Adrenal gland (tissue), 12 donors: Measurements from ENCODE around the gene PRKACA. TPM values are rescaled to one million over a fixed set of nuclear protein-coding genes. Genes with fewer than 3 reads are reported as not detected.

Source experiments
- DNase-seq, 7 donors: peaks; one replicate each; pipeline ENCODE4 v3.0.0-alpha.2; 2019 to 2020
- H3K27ac ChIP-seq, 5 donors: fragments of 200-600 bp; sonication (generic) in 4 of 5; 1 replicate in 3 of 5; 2 replicates in 2 of 5; pipeline versions ENCODE4 v1.5.1 to v1.8.0; 2016 to 2020; ENCODE audit warnings: mild to moderate bottlenecking in 1 of 5
- H3K27me3 ChIP-seq: fragments of 200-600 bp; 2 replicates; pipeline ENCODE4 v1.8.0; 2021
- H3K36me3 ChIP-seq, 2 donors: fragments of 200-600 bp; replicated peaks in 1 of 2; 1 replicate in 1 of 2; 2 replicates in 1 of 2; pipeline versions ENCODE4 v1.5.1 to v1.8.0; 2018 to 2022
- H3K4me1 ChIP-seq, 2 donors: fragments of 200-600 bp; replicated peaks in 1 of 2; 1 replicate in 1 of 2; 2 replicates in 1 of 2; pipeline versions ENCODE4 v1.5.1 to v1.8.0; 2018 to 2021
- H3K4me3 ChIP-seq, 4 donors: fragments of 200-600 bp; sonication (generic) in 3 of 4; one replicate each; pipeline ENCODE4 v1.5.1; 2016 to 2018
- H3K9me3 ChIP-seq, 3 donors: fragments of 200-600 bp; sonication (generic) in 1 of 3; replicated peaks in 1 of 3; 1 replicate in 2 of 3; 2 replicates in 1 of 3; pipeline versions ENCODE4 v1.5.1 to v1.8.0; 2016 to 2021
- CTCF ChIP-seq, 6 experiments: fragments of 450-650 bp in 4 of 6; fragments of 200-600 bp in 2 of 6; sonication (generic) in 1 of 6; IDR thresholded peaks; 1 replicate in 5 of 6; 2 replicates in 1 of 6; pipeline versions ENCODE4 v1.5.1 to v1.8.0; 2016 to 2021; ENCODE audit warnings: antibody characterized with exemption in 6 of 6, mild to moderate bottlenecking in 2 of 6, moderate library complexity in 1 of 6
- POLR2A ChIP-seq, 2 donors: fragments of 450-650 bp; IDR thresholded peaks; one replicate each; pipeline ENCODE4 v1.6.1; 2017; ENCODE audit warnings: antibody characterized with exemption in 2 of 2, mild to moderate bottlenecking in 2 of 2, moderate library complexity in 1 of 2
- WGBS, 4 donors: extraction: QIAGEN DNeasy Blood & Tissue Kit in 2 of 4; methylation state at CpG; one replicate each; pipeline versions ENCODE4 v1.1.5 to v1.1.7; 2013 to 2017; 5-methylcytosine and 5-hydroxymethylcytosine counted together
- intact Hi-C, 2 donors: fragments of 100-400 bp; cut with DNase I; formaldehyde crosslinking; loops; one replicate each; pipeline versions ENCODE4 v1.14.1 to v1.15.0; 2022 to 2023
- polyA plus RNA-seq, 3 donors: library from polyadenylated mRNA; stranded (reverse); fragments of 200-250 nt in 2 of 3; fragments of 350-450 nt in 1 of 3; fragmentation: Illumina TruSeq in 1 of 3; extraction: RNeasy Lipid Tissue Mini Kit (QIAGEN cat#74804) in 1 of 3; gene quantifications; one replicate each; pipeline ENCODE4 v1.2.3, GENCODE V29; 2013 to 2014
- total RNA-seq, 9 donors: library from RNA; depleted of rRNA in 4 of 9; stranded (reverse); fragments of >200 nt in 4 of 9; fragments of 120-200 nt in 1 of 9; fragmentation: NEBNext Ultra II Directional in 1 of 9; extraction: Animal tissue kit (Norgen Biotek cat#: 25700) in 1 of 9; gene quantifications; one replicate each; pipeline versions ENCODE4 v1.1.0 to v1.2.4, GENCODE V29; 2013 to 2023
- donor health status: healthy with polysubstance abuse.
- donor health status: Bipolar disorder and iron deficiency.
- donor health status: DM: yes; HTN: yes; CAD: no.
- donor health status: DM: no; HTN: no; CAD: no.
- donor health status: DM: no; HTN: no; CAD: no.
- donor health status: DM: yes; HTN: yes; CAD: no.

The PRKACA gene
- total and polyA plus RNA-seq, 12 donors: 74.1 to 457 (median 150) TPM

DNA sequence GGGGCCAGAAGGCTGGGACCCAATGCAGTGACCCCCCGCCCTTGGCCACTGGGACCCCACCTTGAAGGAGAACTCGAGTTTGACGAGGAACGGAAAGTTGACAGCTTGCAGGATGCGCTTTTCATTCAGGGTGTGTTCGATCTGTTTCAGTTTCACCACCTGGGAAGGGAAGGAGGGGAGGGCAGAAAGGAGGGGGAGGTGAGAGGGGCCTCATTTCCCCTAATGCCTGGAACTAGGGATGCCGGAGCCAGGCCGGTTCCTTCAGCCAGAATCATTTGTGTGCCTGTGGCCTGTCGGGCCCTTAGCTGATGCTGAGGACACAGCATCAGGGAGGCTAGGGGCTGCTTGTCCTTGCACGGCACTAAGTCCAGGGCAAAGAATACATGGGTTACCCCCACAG, 14.8 kb downstream of the PRKACA start:
- Histone ChIP-seq H3K27ac (peak overlapping the region in 4 of 5 donors; percentile 2 to 27 (median 20)), H3K4me3 (no peak overlapping the region), H3K9me3 (no peaks in the 10 kb centered on the region), H3K27me3 (no peaks in the 10 kb centered on the region), H3K36me3 (peaks cover 0 to 89% of the 10 kb centered on the region in 2 donors), H3K4me1 (peaks cover 12 to 25% of the 10 kb centered on the region in 2 donors)
- TF ChIP-seq CTCF (IDR thresholded peaks at IDR 0.05): no peak
- no peak for TF ChIP-seq POLR2A (IDR thresholded peaks at IDR 0.05)
- intact Hi-C loops: no loop called here
- WGBS, 4 donors: 73 to 93% (median 80%) methylated on average over 6 to 10 of the region's 10 CpGs
- no peak for DNase-seq

GRCh38 chr19:14102102-14102696, 15.4 kb downstream of the PRKACA start:
- WGBS, 4 donors: 41 to 53% (median 50%) methylated on average over 8 to 11 of the region's 11 CpGs
- Histone ChIP-seq H3K4me3 (no peak overlapping the region), H3K9me3 (no peaks in the 10 kb centered on the region), H3K36me3 (peaks cover 0 to 92% of the 10 kb centered on the region in 2 donors), H3K27ac (peak overlapping the region in 4 of 5 donors; percentile 2 to 40 (median 26)), H3K27me3 (no peaks in the 10 kb centered on the region), H3K4me1 (peaks cover 7 to 19% of the 10 kb centered on the region in 2 donors)
- peak in 4 of 7 donors; percentile 26 to 66 (median 62) for DNase-seq
- TF ChIP-seq CTCF (IDR thresholded peaks at IDR 0.05): no peak
- no peak for TF ChIP-seq POLR2A (IDR thresholded peaks at IDR 0.05)
- intact Hi-C loops: no loop called here

GRCh38 chr19:14101003-14101545, 16.5 kb downstream of the PRKACA start:
- peak overlapping the region in 1 of 5 donors; percentile 27 for H3K27ac ChIP-seq
- no peaks in the 10 kb centered on the region for H3K9me3 ChIP-seq
- H3K4me1 ChIP-seq: peaks cover 7 to 19% of the 10 kb centered on the region in 2 donors
- intact Hi-C loops: no loop called here
- 91 to 94% (median 93%) methylated on average over 6 of the region's 6 CpGs for WGBS, 4 donors
- TF ChIP-seq POLR2A (IDR thresholded peaks at IDR 0.05): no peak
- no peak for TF ChIP-seq CTCF (IDR thresholded peaks at IDR 0.05)
- H3K36me3 ChIP-seq: peaks cover 0 to 92% of the 10 kb centered on the region in 2 donors
- no peak overlapping the region for H3K4me3 ChIP-seq
- H3K27me3 ChIP-seq: no peaks in the 10 kb centered on the region
- DNase-seq: no peak

- Histone ChIP-seq H3K4me1 (peaks cover 7 to 16% of the 10 kb centered on the region in 2 donors), H3K27me3 (no peaks in the 10 kb centered on the region), H3K36me3 (peaks cover 0 to 67% of the 10 kb centered on the region in 2 donors), H3K9me3 (peaks cover 0 to 5% (median 0%) of the 10 kb centered on the region in 3 donors), H3K27ac (no peak overlapping the region), H3K4me3 (no peak overlapping the region)
- intact Hi-C loops: no loop called here
- DNase-seq: no peak
- 70 to 89% (median 81%) methylated on average over 12 to 21 of the region's 21 CpGs for WGBS, 4 donors
- no peak for TF ChIP-seq POLR2A (IDR thresholded peaks at IDR 0.05)
- TF ChIP-seq CTCF (IDR thresholded peaks at IDR 0.05): peak in 5 of 6 experiments; percentile 21 to 37 (median 29)
Measured at GRCh38 chr19:14097532-14098151, 19.9 kb downstream of the PRKACA start.
